Retinal pigment epithelial cell (primary cell): ENCODE measurements around the gene MAP4K3.
"Not testable (repeated sequence)": the region's sequence is repeated elsewhere in the genome, so short reads cannot be mapped to it uniquely, and the experiment has no call there.

Experiments
- DNase-seq: peaks from one replicate; pipeline ENCODE4 v3.0.0-alpha.2; 2010; ENCODE audit warnings: low read depth
- H3K4me3 ChIP-seq: 2 replicates; pipeline ENCODE4 v1.5.1; 2011; ENCODE audit warnings: mild to moderate bottlenecking, low read length, control low read depth, moderate library complexity
- CTCF ChIP-seq: conservative IDR thresholded peaks from 2 replicates; pipeline ENCODE4 v1.5.1; 2011; ENCODE audit warnings: low read depth, low read length, control low read depth, inconsistent platforms

Gene MAP4K3

DNA sequence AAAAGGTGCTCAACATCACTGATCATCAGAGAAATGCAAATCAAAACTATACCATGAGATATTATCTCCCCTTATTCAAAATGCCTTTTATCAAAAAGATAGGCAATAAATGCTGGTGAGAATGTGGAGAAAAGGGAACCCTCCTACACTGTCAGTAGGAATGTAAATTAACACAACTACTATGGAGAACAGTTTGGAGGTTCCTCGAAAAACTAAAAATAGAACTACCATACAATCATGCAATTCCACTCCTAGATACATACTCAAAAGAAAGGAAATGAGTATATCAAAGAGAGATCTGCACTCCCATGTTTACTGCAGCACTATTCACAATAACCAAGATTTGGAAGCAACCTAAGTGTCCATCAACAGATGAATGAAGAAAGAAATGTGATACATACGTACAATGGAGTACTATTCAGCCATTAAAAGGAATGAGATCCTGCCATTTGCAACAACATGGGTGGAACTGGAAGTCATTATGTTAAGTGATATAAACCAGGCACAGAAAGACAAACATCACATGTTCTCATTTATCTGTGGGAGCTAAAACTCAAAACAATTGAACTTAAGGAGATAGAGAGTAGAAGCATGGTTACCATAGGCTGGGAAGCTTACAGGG lies 63.8 kb downstream of the MAP4K3 start:
- no peak for TF ChIP-seq CTCF
- H3K4me3 ChIP-seq = no peak overlapping the region
- no peak for DNase-seq

DNA sequence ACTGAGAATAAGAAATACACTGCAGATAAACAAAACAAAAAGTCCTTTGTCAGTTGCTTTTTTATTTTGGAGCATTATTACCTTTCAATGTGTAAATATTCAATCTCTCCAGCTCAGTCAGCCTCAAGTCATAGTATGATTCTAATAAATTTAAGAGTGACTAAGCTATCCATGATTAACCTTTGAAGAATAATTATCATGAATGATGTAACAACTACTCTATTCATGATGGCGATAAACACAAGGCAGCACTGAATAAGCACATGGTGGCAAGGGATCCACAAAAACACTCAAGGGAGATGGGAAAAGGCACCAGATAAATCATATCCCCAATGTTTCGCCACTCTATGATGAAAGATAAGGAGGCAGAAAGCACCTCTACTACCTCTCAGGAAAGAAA lies 67.0 kb downstream of the MAP4K3 start:
- TF ChIP-seq CTCF = no peak
- H3K4me3 ChIP-seq = no peak overlapping the region
- no peak for DNase-seq

DNA sequence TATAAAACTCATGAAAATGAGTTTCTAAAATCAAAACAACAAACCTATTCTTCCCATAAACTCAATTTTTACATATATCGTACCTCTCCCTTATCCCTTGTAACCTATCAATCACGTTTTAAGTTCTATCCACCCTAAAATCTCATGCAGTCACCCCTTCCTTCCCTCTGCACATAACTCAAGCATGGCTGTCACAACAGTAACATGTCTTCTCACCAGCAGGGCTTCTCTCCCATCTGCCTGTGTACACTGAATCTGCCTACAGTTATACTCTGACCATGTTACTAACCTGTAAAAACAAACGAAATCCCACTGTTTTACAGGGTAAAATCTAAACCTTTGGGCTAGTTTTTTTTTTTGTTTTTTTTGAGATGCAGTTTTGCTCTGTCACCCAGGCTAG lies 68.2 kb downstream of the MAP4K3 start:
- no peak overlapping the region for H3K4me3 ChIP-seq
- no peak for DNase-seq
- no peak for TF ChIP-seq CTCF

GRCh38 chr2:39368376-39368775 lies 68.7 kb downstream of the MAP4K3 start:
- no peak for TF ChIP-seq CTCF
- no peak overlapping the region for H3K4me3 ChIP-seq
- no peak for DNase-seq

DNA sequence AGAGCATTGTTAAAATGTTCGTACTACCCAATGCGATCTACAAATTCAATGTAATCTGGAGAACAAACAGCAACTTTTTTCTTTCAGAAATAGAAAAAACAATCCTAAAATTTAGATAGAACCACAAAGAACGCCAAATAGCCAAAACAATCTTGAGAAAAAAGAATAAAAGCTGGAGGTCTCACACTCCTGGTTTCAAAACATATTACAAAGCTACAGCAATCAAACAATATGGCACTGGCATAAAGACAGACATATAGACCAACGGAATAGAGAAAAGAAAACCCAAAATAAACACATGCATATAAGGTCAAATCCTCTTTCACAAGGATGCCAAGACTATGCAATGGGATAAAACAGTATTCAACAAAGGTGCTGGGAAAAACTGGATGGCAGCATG lies 74.5 kb downstream of the MAP4K3 start:
- H3K4me3 ChIP-seq = no peak overlapping the region
- DNase-seq = no peak
- no peak for TF ChIP-seq CTCF

DNA sequence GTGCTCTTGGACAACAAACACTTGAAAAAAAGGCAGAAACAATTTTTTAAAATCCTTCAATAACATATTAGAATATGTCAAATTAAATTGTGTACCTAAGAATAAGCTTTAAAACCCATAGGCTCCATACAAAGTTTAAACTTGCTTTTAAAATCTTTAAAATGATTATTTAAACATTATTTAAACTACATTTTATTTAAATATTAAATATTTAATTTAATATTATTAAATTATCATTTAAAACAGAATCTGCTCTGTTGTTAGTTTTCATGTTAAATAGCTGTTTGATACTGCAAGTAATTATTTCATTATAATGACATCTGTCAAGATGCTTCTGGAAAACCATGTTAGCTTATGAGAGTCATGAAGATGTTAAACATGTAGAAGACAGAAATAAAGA lies 75.6 kb downstream of the MAP4K3 start:
- no peak for TF ChIP-seq CTCF
- DNase-seq = no peak
- no peak overlapping the region for H3K4me3 ChIP-seq

GRCh38 chr2:39360342-39360741 lies 76.7 kb downstream of the MAP4K3 start:
- not testable (repeated sequence) for DNase-seq, H3K4me3 ChIP-seq
